Neural cell (in vitro differentiated cells): ENCODE measurements around the gene GNB2. TPM values are rescaled to one million over a fixed set of nuclear protein-coding genes. Genes with fewer than 3 reads are reported as not detected.

Experiments used
- H2AFZ ChIP-seq: fragments of 200-600, 300-800 bp; sonication (generic), shearing (Covaris generic); 2 replicates; pipeline ENCODE4 v1.6.0; 2014; ENCODE audit warnings: low read depth, mild to moderate bottlenecking, antibody characterized with exemption, low read length, moderate library complexity
- H3F3A ChIP-seq: fragments of 200-600 bp; shearing (Covaris generic); 2 replicates; pipeline ENCODE4 v1.6.1; 2016; ENCODE audit warnings: mild to moderate bottlenecking, moderate library complexity, mixed read lengths, antibody characterized with exemption, low read length; ENCODE audit not compliant: insufficient read depth, poor library complexity, severe bottlenecking
- H3K27ac ChIP-seq: fragments of 200-600, 300-800 bp; sonication (generic), shearing (Covaris generic); 2 replicates; pipeline ENCODE4 v1.5.1; 2014; ENCODE audit warnings: mild to moderate bottlenecking, low read length, moderate library complexity
- H3K27me3 ChIP-seq: fragments of 300-800, 200-600 bp; sonication (generic), shearing (Covaris generic); 2 replicates; pipeline ENCODE4 v1.6.0; 2014; ENCODE audit warnings: mild to moderate bottlenecking, low read depth, low read length, moderate library complexity; ENCODE audit not compliant: insufficient read depth
- H3K36me3 ChIP-seq: fragments of 300-800, 200-600 bp; sonication (generic), shearing (Covaris generic); 2 replicates; pipeline ENCODE4 v1.5.1; 2014; ENCODE audit warnings: mild to moderate bottlenecking, antibody characterized with exemption, low read length, moderate library complexity; ENCODE audit not compliant: insufficient read depth
- H3K4me2 ChIP-seq: fragments of 300-800, 200-600 bp; sonication (generic), shearing (Covaris generic); 2 replicates; pipeline ENCODE4 v1.6.0; 2014; ENCODE audit warnings: mild to moderate bottlenecking, low read length
- H3K4me3 ChIP-seq: fragments of 300-800, 200-600 bp; sonication (generic), shearing (Covaris generic); 2 replicates; pipeline ENCODE4 v1.5.1; 2014; ENCODE audit warnings: mild to moderate bottlenecking, low read length, moderate library complexity
- H3K79me2 ChIP-seq: fragments of 200-600 bp; shearing (Covaris generic); replicated peaks from 2 replicates; pipeline ENCODE4 v1.6.0; 2014; ENCODE audit warnings: mild to moderate bottlenecking, low read length, moderate library complexity; ENCODE audit not compliant: insufficient read depth
- H3K9ac ChIP-seq: fragments of 300-800, 200-600 bp; sonication (generic), shearing (Covaris generic); 2 replicates; pipeline ENCODE4 v1.6.1; 2016; ENCODE audit warnings: mild to moderate bottlenecking, low read length, mixed read lengths
- H3K9me2 ChIP-seq: fragments of 200-600 bp; shearing (Covaris generic); 2 replicates; pipeline ENCODE4 v1.6.1; 2016; ENCODE audit warnings: mild to moderate bottlenecking, low read length, mixed read lengths; ENCODE audit not compliant: insufficient read depth
- H3K9me3 ChIP-seq: fragments of 200-600, 300-800 bp; sonication (generic), shearing (Covaris generic); 2 replicates; pipeline ENCODE4 v1.6.1; 2016; ENCODE audit warnings: mild to moderate bottlenecking, mixed run types, low read length, moderate library complexity, mixed read lengths
- H4K20me1 ChIP-seq: fragments of 200-600 bp; shearing (Covaris generic); 2 replicates; pipeline ENCODE4 v1.6.1; 2016; ENCODE audit warnings: mild to moderate bottlenecking, mixed run types; ENCODE audit not compliant: insufficient read depth
- EP300 ChIP-seq: fragments of 450-650 bp; conservative IDR thresholded peaks from 2 replicates; pipeline ENCODE4 v1.6.1; 2014; ENCODE audit warnings: antibody characterized with exemption, mild to moderate bottlenecking, moderate library complexity; ENCODE audit not compliant: poor library complexity, severe bottlenecking
- EZH2 ChIP-seq: fragments of 200-600, 300-800 bp; shearing (Covaris generic), sonication (generic); IDR thresholded peaks from 2 replicates; pipeline ENCODE4 v1.6.1; 2014; ENCODE audit warnings: antibody characterized with exemption, low read length, borderline replicate concordance, mild to moderate bottlenecking; ENCODE audit not compliant: insufficient read depth, poor library complexity, severe bottlenecking
- MXI1 ChIP-seq: fragments of 450-650 bp; conservative IDR thresholded peaks from 2 replicates; pipeline ENCODE4 v1.6.1; 2014; ENCODE audit warnings: antibody characterized with exemption, mild to moderate bottlenecking; ENCODE audit not compliant: poor library complexity, severe bottlenecking
- RAD21 ChIP-seq: fragments of 450-650 bp; conservative IDR thresholded peaks from 2 replicates; pipeline ENCODE4 v1.6.1; 2014; ENCODE audit warnings: antibody characterized with exemption, mild to moderate bottlenecking, moderate library complexity
- polyA plus RNA-seq: library from polyadenylated mRNA; depleted of rRNA; stranded (reverse); fragments of >200 nt; gene quantifications from 2 replicates; pipeline ENCODE4 v1.2.3, GENCODE V29; 2014
- TF ChIP-seq, protein P1 (sequence below): IDR thresholded peaks from 2 replicates; pipeline ENCODE4 v1.6.1; 2012; ENCODE audit warnings: borderline replicate concordance

GNB2 gene
- polyA plus RNA-seq, 1 donor from 2014 or later, result 279 TPM

GRCh38 chr7:100720279-100720670 lies 46.7 kb downstream of the GNB2 start, which contains the start of gene EPO:
EPO (plus strand) TSS chr7:100720468; CDS start chr7:100720981, 513 bp downstream.
- no peak within 1 kb of the TSS for H3K4me2 ChIP-seq
- peak within 1 kb of the TSS; percentile 12 for H3K9ac ChIP-seq
- peak within 1 kb of the TSS; percentile 48 for H3K4me3 ChIP-seq

GRCh38 chr7:100720671-100721504 lies 47.3 kb downstream of the GNB2 start:
- Histone ChIP-seq H3K27me3 (peaks cover 34% of the 10 kb centered on the region), H4K20me1 (no peaks in the 10 kb centered on the region), H3K9ac (peak overlapping the region; percentile 12), H3K36me3 (no peaks in the 10 kb centered on the region), H3K9me3 (no peaks in the 10 kb centered on the region), H3F3A (no peaks in the 10 kb centered on the region), H3K4me2 (no peak overlapping the region), H3K27ac (no peak overlapping the region), H3K79me2 (no peaks in the 10 kb centered on the region), H3K4me3 (peak overlapping the region; percentile 48), H3K9me2 (no peaks in the 10 kb centered on the region), H2AFZ (no peak overlapping the region)
- TF ChIP-seq RAD21 (no peak), EZH2 (peak; percentile 18)

More at GRCh38 chr7:100720279-100720670, 46.7 kb downstream of the GNB2 start, which contains the start of gene EPO:
- no peaks in the 10 kb centered on the region for H3K36me3 ChIP-seq
- H3K27ac ChIP-seq, result no peak within 1 kb of the TSS
- TF ChIP-seq EP300 (no peak), EZH2 (peak; percentile 33)
- no peaks in the 10 kb centered on the region for H3K9me3 ChIP-seq
- H4K20me1 ChIP-seq, result no peaks in the 10 kb centered on the region
- no peak within 1 kb of the TSS for H2AFZ ChIP-seq
- no peaks in the 10 kb centered on the region for H3K9me2 ChIP-seq
- H3K79me2 ChIP-seq, result no peaks in the 10 kb centered on the region
- H3K27me3 ChIP-seq, result peaks cover 34% of the 10 kb centered on the region
- H3F3A ChIP-seq, result no peaks in the 10 kb centered on the region

DNA sequence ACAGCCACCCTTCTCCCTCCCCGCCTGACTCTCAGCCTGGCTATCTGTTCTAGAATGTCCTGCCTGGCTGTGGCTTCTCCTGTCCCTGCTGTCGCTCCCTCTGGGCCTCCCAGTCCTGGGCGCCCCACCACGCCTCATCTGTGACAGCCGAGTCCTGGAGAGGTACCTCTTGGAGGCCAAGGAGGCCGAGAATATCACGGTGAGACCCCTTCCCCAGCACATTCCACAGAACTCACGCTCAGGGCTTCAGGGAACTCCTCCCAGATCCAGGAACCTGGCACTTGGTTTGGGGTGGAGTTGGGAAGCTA lies 47.9 kb downstream of the GNB2 start:
- Histone ChIP-seq H2AFZ (no peak overlapping the region), H3K9me3 (no peaks in the 10 kb centered on the region), H3K27me3 (peaks cover 34% of the 10 kb centered on the region), H3K36me3 (no peaks in the 10 kb centered on the region), H3K9ac (no peak overlapping the region), H4K20me1 (no peaks in the 10 kb centered on the region), H3K27ac (no peak overlapping the region), H3K4me2 (no peak overlapping the region), H3K9me2 (no peaks in the 10 kb centered on the region), H3F3A (no peaks in the 10 kb centered on the region), H3K4me3 (no peak overlapping the region), H3K79me2 (no peaks in the 10 kb centered on the region)
- TF ChIP-seq MXI1, result no peak
- TF ChIP-seq, protein P1, sequence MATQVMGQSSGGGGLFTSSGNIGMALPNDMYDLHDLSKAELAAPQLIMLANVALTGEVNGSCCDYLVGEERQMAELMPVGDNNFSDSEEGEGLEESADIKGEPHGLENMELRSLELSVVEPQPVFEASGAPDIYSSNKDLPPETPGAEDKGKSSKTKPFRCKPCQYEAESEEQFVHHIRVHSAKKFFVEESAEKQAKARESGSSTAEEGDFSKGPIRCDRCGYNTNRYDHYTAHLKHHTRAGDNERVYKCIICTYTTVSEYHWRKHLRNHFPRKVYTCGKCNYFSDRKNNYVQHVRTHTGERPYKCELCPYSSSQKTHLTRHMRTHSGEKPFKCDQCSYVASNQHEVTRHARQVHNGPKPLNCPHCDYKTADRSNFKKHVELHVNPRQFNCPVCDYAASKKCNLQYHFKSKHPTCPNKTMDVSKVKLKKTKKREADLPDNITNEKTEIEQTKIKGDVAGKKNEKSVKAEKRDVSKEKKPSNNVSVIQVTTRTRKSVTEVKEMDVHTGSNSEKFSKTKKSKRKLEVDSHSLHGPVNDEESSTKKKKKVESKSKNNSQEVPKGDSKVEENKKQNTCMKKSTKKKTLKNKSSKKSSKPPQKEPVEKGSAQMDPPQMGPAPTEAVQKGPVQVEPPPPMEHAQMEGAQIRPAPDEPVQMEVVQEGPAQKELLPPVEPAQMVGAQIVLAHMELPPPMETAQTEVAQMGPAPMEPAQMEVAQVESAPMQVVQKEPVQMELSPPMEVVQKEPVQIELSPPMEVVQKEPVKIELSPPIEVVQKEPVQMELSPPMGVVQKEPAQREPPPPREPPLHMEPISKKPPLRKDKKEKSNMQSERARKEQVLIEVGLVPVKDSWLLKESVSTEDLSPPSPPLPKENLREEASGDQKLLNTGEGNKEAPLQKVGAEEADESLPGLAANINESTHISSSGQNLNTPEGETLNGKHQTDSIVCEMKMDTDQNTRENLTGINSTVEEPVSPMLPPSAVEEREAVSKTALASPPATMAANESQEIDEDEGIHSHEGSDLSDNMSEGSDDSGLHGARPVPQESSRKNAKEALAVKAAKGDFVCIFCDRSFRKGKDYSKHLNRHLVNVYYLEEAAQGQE, result no peak
- no peak for TF ChIP-seq EP300
